Measurements from ENCODE around the gene TNNI3.

GRCh38 chr19:55137915-55138314 lies 19.6 kb downstream of the TNNI3 start:
- TF ChIP-seq CTCF (IDR thresholded peaks at IDR 0.05) (no peak), POLR2A (IDR thresholded peaks at IDR 0.05) (no peak)
